Panc1 (cell line): ENCODE measurements around the gene CYP4V2. TPM values are rescaled to one million over a fixed set of nuclear protein-coding genes. Genes with fewer than 3 reads are reported as not detected.

ENCODE experiments used
- ATAC-seq: fragments of 200-7000 bp; cut with Tn5 transposase; 2 replicates; pipeline ENCODE4 v1.9.1; 2020; ENCODE audit warnings: mild to moderate bottlenecking, moderate library complexity
- BruUV-seq: library from RNA; stranded (reverse); fragments of 400-500 nt; replicated peaks from 2 replicates; lab custom pipeline; 2021; lab: Mats Ljungman, UMichigan
- CTCF ChIA-PET: fragments of 300-600 bp; sonication (Branson Sonifier 250); formaldehyde crosslinking; loops from one replicate; lab custom pipeline; 2022; ENCODE audit warnings: antibody characterized with exemption; lab: Charles Lee
- POLR2A ChIA-PET: fragments of 300-600 bp; sonication (Branson Sonifier 250); formaldehyde crosslinking; loops from one replicate; lab custom pipeline; 2022; ENCODE audit warnings: antibody characterized with exemption; lab: Charles Lee
- DNase-seq: peaks from one replicate; pipeline ENCODE4 v3.0.0-alpha.2; 2010; ENCODE audit warnings: low read depth, low spot score
- H3K27ac ChIP-seq: 2 replicates; pipeline ENCODE4 v1.5.1; 2011; ENCODE audit warnings: mild to moderate bottlenecking, low read length, inconsistent platforms
- H3K27me3 ChIP-seq: fragments of 200-500 bp; sonication (Bioruptor generic); 2 replicates; pipeline ENCODE4 v1.6.0; 2014; ENCODE audit warnings: low read length, inconsistent platforms; ENCODE audit not compliant: control insufficient read depth, insufficient read depth
- H3K36me3 ChIP-seq: fragments of 200-500 bp; sonication (Bioruptor generic); 2 replicates; pipeline ENCODE4 v1.5.1; 2014; ENCODE audit warnings: inconsistent platforms, mild to moderate bottlenecking, low read length, moderate library complexity; ENCODE audit not compliant: control insufficient read depth, insufficient read depth
- H3K4me1 ChIP-seq: 2 replicates; pipeline ENCODE4 v1.5.1; 2011; ENCODE audit warnings: inconsistent platforms, mild to moderate bottlenecking, low read length, moderate library complexity; ENCODE audit not compliant: control insufficient read depth, insufficient read depth
- H3K4me3 ChIP-seq, 2 experiments: 2 replicates each; pipeline ENCODE4 v1.5.1; 2011 to 2012; ENCODE audit warnings: low read depth in 2 of 2, low read length in 2 of 2, mild to moderate bottlenecking in 2 of 2, inconsistent platforms in 1 of 2, moderate library complexity in 1 of 2
- H3K9me3 ChIP-seq: fragments of 200-500 bp; sonication (Bioruptor generic); 2 replicates; pipeline ENCODE4 v1.5.1; 2014; ENCODE audit warnings: low read depth, mild to moderate bottlenecking, inconsistent platforms, low read length, moderate library complexity; ENCODE audit not compliant: control insufficient read depth, insufficient read depth
- CTCF ChIP-seq: fragments of 450-650 bp; IDR thresholded peaks from 2 replicates; pipeline ENCODE4 v1.5.1; 2017; ENCODE audit warnings: mild to moderate bottlenecking
- POLR2AphosphoS5 ChIP-seq: IDR thresholded peaks from 2 replicates; pipeline ENCODE4 v1.6.1; 2012; ENCODE audit warnings: mild to moderate bottlenecking, low read depth, low read length, moderate library complexity
- SIN3A ChIP-seq: IDR thresholded peaks from 2 replicates; pipeline ENCODE4 v1.6.1; 2012; ENCODE audit warnings: low read depth, mild to moderate bottlenecking, low read length, moderate library complexity, borderline replicate concordance; ENCODE audit not compliant: insufficient read depth
- TCF7L2 ChIP-seq: IDR thresholded peaks from 2 replicates; pipeline ENCODE4 v1.6.1; 2011; ENCODE audit warnings: mild to moderate bottlenecking, low read depth, low read length, inconsistent platforms
- in situ Hi-C: cut with HindIII; loops from 2 replicates; pipeline ENCODE4 v1.10.0; 2016; ENCODE audit warnings: low sequenced_read_pairs, low pct_unique_long_range_greater_than_20kb
- intact Hi-C: fragments of 100-400 bp; cut with micrococcal nuclease; formaldehyde crosslinking; loops from one replicate; pipeline ENCODE4 v1.10.0; 2022; ENCODE audit not compliant: unreplicated experiment
- total RNA-seq: library from RNA; stranded (reverse); gene quantifications from one replicate; pipeline ENCODE4 v1.2.1, GENCODE V29; 2021; ENCODE audit not compliant: unreplicated experiment
- TF ChIP-seq, protein P1 (sequence below), 2 experiments: IDR thresholded peaks; 2 replicates each; pipeline ENCODE4 v1.6.1; 2011 to 2012; ENCODE audit warnings: low read depth in 2 of 2, control low read depth in 1 of 2, low read length in 1 of 2, mild to moderate bottlenecking in 1 of 2, moderate library complexity in 1 of 2; ENCODE audit not compliant: insufficient read depth in 1 of 2

The CYP4V2 gene
- total RNA-seq, 1 experiment from 2014 or later: 1.1 TPM

DNA sequence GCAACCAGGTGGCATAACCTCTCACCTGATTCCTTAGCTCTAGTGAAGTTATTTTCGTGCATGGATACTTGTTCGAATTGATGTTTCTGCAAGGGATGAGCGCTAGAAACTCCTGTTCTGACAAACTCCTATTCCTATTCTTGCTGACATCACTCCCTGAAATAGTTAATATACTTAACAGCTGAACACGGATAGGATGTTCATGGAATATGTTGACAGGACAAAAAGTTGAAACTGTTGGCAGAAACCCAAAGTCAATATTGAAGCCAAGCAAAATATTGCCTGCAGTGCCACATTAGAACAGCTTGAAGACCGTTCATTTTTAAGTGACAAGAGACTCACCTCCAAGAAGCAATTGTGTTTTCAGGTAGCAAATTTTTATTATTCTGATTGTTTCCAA, 35.9 kb downstream of the CYP4V2 start, which contains the start of gene KLKB1:
Gene KLKB1, plus strand, starts transcription at position 287 of the 400 bp plus-strand sequence. CDS start 689 bp downstream, outside the sequence.
- no peak for DNase-seq
- H3K4me3 ChIP-seq: no peak within 1 kb of the TSS
- intact Hi-C loops (no loop called here), in situ Hi-C loops (no loop called here)
- ChIA-PET CTCF (no interaction called here), POLR2A (no interaction called here)
- ATAC-seq: no peak
- no TSS peak for BruUV-seq
- no peaks in the 10 kb centered on the region for H3K36me3 ChIP-seq
- no peaks in the 10 kb centered on the region for H3K27me3 ChIP-seq
- no peaks in the 10 kb centered on the region for H3K9me3 ChIP-seq
- TF ChIP-seq TCF7L2 (no peak), POLR2AphosphoS5 (no peak), CTCF (no peak), SIN3A (no peak)
- TF ChIP-seq, protein P1, sequence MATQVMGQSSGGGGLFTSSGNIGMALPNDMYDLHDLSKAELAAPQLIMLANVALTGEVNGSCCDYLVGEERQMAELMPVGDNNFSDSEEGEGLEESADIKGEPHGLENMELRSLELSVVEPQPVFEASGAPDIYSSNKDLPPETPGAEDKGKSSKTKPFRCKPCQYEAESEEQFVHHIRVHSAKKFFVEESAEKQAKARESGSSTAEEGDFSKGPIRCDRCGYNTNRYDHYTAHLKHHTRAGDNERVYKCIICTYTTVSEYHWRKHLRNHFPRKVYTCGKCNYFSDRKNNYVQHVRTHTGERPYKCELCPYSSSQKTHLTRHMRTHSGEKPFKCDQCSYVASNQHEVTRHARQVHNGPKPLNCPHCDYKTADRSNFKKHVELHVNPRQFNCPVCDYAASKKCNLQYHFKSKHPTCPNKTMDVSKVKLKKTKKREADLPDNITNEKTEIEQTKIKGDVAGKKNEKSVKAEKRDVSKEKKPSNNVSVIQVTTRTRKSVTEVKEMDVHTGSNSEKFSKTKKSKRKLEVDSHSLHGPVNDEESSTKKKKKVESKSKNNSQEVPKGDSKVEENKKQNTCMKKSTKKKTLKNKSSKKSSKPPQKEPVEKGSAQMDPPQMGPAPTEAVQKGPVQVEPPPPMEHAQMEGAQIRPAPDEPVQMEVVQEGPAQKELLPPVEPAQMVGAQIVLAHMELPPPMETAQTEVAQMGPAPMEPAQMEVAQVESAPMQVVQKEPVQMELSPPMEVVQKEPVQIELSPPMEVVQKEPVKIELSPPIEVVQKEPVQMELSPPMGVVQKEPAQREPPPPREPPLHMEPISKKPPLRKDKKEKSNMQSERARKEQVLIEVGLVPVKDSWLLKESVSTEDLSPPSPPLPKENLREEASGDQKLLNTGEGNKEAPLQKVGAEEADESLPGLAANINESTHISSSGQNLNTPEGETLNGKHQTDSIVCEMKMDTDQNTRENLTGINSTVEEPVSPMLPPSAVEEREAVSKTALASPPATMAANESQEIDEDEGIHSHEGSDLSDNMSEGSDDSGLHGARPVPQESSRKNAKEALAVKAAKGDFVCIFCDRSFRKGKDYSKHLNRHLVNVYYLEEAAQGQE (IDR thresholded peaks at IDR 0.05; ENCODE audit: insufficient read depth in 1 of 2, low read depth in 2 of 2, low read length in 1 of 2): no peak
- no peak within 1 kb of the TSS for H3K27ac ChIP-seq
- H3K4me1 ChIP-seq: no peaks in the 10 kb centered on the region

DNA sequence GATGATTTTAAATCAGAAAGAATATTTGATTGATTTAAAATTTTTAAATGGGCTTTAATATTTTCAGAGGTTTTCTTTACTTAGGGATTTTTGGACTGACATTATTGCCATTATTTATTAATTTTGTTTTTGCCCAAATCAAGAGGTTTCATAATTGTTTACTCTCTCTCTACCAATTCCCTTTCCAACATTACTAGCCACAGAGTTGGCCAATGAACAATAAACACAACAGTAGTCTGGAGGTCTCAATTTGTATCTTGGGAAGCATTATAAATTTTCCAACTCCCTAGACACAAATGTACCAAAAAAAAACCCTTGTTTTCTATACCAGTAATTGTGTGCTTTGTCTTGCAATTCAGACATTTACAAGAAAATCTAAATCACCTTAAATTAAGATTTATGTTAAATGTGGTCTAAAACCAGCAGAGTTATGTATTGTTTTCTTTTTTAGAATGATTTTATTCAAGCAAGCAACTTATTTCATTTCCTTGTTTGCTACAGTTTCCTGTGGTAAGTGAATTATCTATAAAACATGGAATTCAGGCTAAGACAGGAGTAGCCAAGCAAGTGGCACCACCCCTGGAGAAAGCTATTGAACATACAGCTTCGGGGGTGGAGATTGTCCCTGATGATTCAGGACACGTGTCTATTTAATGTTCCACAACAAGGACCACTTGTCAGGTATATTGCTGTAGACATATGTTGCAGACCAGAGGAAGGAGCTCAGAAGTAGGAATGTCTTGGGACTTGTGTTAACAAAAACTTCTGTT, 36.6 kb downstream of the CYP4V2 start:
- BruUV-seq: no TSS peak
- intact Hi-C loops: no loop called here
- DNase-seq (no peak), ATAC-seq (no peak)
- Histone ChIP-seq H3K27me3 (no peaks in the 10 kb centered on the region), H3K36me3 (no peaks in the 10 kb centered on the region), H3K4me1 (no peaks in the 10 kb centered on the region), H3K27ac (no peak overlapping the region), H3K9me3 (no peaks in the 10 kb centered on the region), H3K4me3 (no peak overlapping the region)
- CTCF ChIA-PET: no interaction called here
- in situ Hi-C loops: no loop called here
- POLR2A ChIA-PET: no interaction called here
- no peak for TF ChIP-seq TCF7L2
- no peak for TF ChIP-seq CTCF
- TF ChIP-seq, protein P1 (IDR thresholded peaks at IDR 0.05; ENCODE audit: insufficient read depth in 1 of 2, low read depth in 2 of 2, low read length in 1 of 2): no peak
